ENCODE data around the gene ABCA2.

The ABCA2 gene

DNA sequence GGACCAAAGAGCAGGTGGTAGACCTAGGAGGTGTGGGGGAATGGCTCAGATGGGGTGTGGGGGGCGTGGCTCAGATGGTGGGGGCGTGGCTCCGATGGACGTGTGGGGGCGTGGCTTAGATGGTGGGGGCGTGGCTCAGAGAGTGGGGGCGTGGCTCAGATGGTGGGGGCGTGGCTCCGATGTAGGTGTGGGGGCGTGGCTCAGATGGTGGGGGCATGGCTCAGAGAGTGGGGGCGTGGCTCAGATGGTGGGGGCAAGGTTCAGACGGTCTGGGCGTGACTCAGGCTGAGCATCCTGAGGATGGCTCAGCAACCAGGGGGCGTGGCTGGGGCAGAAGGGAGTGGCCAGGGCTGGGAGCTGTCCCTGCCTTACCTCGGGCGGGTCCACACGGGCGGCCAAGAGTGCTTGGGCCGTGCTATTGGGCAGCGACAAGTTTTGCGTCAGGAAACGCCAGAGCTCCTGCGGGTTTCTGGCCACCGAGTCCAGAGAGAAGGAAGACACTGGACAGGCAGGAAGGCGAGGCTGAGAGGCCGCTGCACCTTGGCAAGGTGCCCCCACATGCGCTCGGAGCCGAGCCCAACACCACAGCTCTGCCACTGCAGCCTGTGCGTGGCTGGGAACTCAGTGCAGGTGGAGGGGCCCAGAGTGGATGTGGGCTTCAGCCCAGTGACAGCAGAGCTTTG is 5.9 kb downstream of the ABCA2 start:
- TF ChIP-seq CTCF (IDR thresholded peaks at IDR 0.05; ENCODE audit: low read depth, low read length, missing control alignments) = no peak
- DNase-seq (ENCODE audit: low read depth) = no peak
- H3K4me3 ChIP-seq (ENCODE audit: low read depth, low read length) = no peak overlapping the region

- H3K4me3 ChIP-seq (ENCODE audit: low read depth, low read length) = no peak overlapping the region
- no peak for DNase-seq (ENCODE audit: low read depth)
- TF ChIP-seq CTCF (IDR thresholded peaks at IDR 0.05; ENCODE audit: low read depth, low read length, missing control alignments) = no peak
These were observed 6.5 kb downstream of the ABCA2 start for GRCh38 chr9:137021568-137021978.

DNA sequence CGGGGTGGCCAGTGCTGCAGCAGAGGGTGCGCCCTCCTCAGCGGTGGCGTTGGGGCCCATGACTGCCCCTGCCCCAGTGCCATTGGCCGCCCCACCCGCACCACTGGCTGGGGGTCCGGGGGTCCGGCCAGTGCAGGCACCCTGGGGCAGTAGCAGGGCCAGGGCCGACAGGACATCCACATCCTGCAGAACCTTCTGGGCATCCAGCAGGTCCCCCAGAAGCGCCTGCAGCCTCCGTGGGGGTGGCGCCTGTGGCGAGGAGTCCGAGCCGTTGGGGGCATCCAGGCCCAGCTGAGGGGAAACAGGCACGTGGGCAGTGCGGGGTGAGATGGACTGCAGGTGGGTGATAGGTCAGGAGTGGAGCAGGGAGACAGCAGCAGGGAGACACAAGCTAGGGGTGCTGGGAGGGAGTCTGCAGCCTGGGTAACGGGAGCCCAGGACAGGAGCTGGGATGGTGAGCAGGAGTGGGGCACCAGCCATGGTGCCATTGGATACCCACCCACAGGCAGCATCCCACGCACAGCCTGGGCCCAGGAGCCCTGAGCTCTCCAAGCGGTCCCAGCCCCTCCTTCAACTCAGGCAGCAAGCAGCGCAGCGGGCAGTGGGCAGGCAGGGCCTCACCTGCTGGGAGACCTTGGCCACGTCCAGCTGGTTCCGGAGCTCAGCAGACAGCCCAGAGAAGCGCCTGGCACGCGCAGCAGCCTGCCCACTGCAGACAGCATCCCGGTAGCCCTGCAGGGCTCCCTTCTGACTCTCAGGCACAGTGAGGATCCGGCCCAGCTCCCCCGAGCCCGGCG is 7.1 kb downstream of the ABCA2 start:
- no peak overlapping the region for H3K4me3 ChIP-seq (ENCODE audit: low read depth, low read length)
- no peak for TF ChIP-seq CTCF (IDR thresholded peaks at IDR 0.05; ENCODE audit: low read depth, low read length, missing control alignments)
- DNase-seq (ENCODE audit: low read depth) = no peak

DNA sequence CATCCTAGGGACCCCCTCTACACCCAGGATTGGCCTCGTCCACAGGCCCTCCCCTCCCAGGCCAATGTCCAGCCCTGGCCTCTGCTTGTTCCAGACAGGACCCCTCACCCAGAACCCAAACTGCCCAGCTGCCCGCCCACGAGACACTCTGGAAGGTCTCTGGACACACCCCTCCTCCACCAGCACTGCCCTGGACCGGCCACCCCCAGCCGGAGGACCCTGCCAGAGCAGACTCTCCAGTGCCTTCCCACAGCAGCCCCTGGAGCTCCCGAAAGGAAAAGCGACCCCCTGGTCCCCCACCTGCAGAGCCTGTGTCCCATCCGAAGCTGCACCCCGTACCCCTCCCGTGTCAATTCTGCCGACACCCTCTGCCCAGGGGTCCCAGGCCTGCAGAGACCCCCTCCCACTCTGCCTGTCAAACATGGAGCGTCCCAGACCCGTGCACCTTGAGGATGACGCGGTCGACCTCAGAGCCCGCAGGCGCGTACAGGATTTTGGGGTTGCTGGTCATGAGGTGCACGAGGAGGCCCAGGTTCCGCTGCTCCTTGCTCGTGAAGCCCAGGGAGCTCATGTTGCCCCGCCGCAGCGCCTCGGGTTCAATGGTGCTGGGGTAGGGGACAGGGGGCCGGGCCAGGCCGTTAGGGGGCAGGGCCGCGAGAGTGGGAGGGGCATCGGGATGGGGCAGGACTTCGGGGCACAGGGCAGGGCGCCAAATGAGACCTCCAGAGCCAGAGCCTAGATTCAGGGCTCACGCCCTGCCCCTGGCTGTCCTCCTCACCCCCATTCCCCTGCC is 8.0 kb downstream of the ABCA2 start:
- no peak for TF ChIP-seq CTCF (IDR thresholded peaks at IDR 0.05; ENCODE audit: low read depth, low read length, missing control alignments)
- DNase-seq (ENCODE audit: low read depth) = no peak

DNA sequence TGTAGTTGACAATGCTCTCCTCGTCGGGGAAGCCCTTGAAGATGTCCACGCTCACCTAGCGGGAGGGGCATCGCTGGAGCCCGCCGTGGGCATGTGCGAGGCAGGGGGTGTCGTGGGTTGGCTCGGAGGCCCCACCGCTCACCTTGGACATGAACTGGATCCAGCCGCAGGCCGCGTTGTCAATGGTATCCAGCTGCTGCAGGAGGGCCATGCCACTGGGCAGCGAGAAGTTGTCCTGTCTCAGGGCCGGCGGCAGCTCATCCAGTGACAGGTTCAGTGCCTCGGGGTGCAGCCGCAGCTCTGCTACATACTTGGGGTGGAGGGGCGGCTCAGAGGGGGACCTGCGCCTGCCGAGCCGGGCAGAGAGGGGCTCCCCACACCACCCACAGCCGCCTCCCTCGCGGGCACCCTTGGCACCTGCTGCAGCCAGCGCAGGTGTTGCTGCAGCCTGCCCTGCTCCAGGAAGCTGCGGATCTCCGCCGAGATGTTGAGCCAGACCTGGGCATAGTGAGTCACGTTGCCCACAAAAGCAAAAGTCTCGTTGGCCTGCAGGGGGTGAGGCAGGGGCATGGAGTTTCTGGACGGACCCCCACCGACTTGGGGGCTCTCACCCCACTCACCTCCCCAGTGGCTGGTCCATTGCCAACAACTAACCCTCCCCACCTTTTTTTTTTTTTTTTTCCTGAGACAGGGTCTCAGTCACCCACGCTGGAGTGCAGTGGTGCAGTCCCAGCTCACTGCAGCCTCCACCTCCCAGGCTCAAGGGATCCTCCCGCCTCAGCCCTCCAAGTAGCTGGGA is 9.1 kb downstream of the ABCA2 start:
- DNase-seq (ENCODE audit: low read depth) = no peak
- no peak for TF ChIP-seq CTCF (IDR thresholded peaks at IDR 0.05; ENCODE audit: low read depth, low read length, missing control alignments)
- no peak overlapping the region for H3K4me3 ChIP-seq (ENCODE audit: low read depth, low read length)

More for the DNA sequence above, 8.0 kb downstream of the ABCA2 start:
- H3K4me3 ChIP-seq (ENCODE audit: low read depth, low read length) = no peak overlapping the region

GRCh38 chr9:137017791-137018497 is 10.1 kb downstream of the ABCA2 start:
- DNase-seq (ENCODE audit: low read depth) = no peak
- no peak overlapping the region for H3K4me3 ChIP-seq (ENCODE audit: low read depth, low read length)
- TF ChIP-seq CTCF (IDR thresholded peaks at IDR 0.05; ENCODE audit: low read depth, low read length, missing control alignments) = no peak
